NCI-H748 (cell line): ENCODE data around the gene ARGLU1.
"Not testable (repeated sequence)": the region's sequence is repeated elsewhere in the genome, so short reads cannot be mapped to it uniquely, and the experiment has no call there.

ENCODE experiments used
- DNase-seq: peaks from one replicate; lab custom pipeline; 2025; ENCODE audit not compliant: unreplicated experiment; lab: John Stamatoyannopoulos, UW

Gene ARGLU1, protein sequence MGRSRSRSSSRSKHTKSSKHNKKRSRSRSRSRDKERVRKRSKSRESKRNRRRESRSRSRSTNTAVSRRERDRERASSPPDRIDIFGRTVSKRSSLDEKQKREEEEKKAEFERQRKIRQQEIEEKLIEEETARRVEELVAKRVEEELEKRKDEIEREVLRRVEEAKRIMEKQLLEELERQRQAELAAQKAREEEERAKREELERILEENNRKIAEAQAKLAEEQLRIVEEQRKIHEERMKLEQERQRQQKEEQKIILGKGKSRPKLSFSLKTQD

DNA sequence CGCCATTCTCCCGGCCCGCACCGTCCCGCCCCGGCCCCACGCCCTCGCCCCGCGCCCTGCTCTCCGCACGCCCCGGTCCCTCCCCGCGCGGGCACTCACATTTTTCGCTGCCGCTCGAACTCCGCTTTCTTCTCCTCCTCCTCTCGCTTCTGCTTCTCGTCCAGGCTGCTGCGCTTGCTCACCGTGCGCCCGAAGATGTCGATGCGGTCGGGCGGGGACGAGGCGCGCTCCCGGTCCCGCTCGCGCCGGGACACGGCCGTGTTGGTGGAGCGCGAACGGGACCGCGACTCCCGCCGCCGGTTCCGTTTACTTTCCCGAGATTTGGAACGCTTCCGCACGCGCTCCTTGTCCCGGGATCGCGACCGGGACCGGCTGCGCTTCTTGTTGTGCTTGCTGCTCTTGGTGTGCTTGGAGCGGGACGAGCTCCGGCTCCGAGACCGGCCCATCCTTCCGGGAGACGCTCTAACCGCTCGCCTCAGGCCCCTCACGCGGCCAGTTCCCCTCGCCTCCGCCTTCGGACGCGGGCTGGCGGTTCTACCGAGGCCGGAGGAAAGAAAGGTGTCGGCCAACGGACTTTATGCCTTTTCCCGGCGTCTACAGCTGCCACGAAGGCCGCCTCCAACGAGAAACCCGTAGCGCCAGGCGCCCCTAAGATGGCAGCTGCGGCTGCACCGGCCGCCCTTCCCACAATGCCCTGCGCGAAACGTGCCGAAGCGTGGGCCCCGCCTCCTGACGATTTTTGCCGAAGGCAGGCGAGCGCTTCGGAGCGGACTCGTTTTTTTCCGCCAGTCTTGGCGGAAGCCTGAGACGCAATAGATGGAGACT lies at the start of gene ARGLU1:
Gene ARGLU1 (minus strand): TSS at position 664 of the 825 bp plus-strand sequence. CDS start 218 bp downstream, at position 446.
- DNase-seq = peak; percentile 92

DNA sequence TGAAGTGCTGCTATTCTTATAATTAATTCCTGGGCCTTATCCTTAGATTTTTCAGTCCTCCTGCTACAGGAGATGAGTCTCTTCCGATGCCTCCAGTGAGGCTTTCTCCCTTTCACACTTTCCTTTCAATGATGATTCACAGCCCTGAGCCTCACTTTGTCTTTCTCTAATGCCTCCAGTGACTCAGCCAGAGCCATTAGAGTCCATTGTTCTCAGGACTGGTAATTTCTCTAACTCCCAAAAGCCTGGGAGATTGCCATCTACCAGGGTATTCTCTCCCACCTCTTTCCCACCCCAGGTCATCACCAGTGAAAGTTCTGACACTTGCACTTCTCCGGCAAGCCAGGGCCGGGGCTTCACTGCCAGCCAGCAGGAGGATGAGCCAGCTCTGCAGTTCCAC lies 49.6 kb upstream of the ARGLU1 start:
- DNase-seq = no peak

DNA sequence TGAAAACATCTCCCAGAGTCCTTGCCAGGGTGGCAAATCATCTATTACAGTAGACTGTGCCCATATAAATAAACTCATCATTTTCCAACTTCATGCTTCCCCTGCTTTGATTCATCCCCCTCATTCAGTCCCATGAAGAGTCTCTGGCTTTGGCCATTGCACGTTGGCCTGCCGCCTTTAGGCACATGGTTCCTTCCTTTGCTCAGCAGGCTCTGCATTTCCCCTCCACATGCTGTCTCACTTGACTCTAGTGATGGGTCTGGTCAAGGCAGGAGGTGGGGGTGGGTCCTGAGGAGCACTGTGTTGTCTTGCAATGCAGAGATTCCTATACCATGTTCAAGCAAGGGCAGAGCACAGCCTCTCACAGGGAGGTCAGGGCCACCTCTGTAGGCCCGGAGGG lies 48.8 kb upstream of the ARGLU1 start:
- DNase-seq = no peak

GRCh38 chr13:106614874-106615273 lies 46.9 kb upstream of the ARGLU1 start:
- DNase-seq = no peak

DNA sequence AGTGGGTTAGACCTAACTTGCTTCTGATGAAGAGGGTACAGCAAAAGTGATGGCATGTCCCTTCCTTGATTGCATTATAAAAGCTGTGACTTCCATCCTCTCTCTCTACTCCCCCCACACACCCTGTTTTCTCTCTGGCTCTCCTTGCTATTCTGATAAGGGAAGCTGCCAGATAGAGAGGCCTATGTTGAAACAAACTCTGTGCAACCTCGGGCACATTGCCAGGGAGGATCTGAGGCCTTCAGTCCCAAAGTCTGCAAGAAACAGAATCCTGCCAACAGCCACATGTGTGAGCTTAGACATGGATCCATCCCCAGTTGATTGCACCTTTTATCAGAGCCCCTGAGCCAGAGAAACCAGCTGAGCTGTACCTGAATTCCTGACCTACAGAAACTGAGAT lies 44.8 kb upstream of the ARGLU1 start:
- no peak for DNase-seq

- DNase-seq = no peak
Measured at GRCh38 chr13:106610486-106610885, 42.5 kb upstream of the ARGLU1 start.

GRCh38 chr13:106609116-106609515 lies 41.2 kb upstream of the ARGLU1 start:
- peak; percentile 18 for DNase-seq

- no peak for DNase-seq
Measured at GRCh38 chr13:106603546-106603945, 35.6 kb upstream of the ARGLU1 start.

GRCh38 chr13:106602178-106602577 lies 34.2 kb upstream of the ARGLU1 start:
- peak; percentile 63 for DNase-seq

DNA sequence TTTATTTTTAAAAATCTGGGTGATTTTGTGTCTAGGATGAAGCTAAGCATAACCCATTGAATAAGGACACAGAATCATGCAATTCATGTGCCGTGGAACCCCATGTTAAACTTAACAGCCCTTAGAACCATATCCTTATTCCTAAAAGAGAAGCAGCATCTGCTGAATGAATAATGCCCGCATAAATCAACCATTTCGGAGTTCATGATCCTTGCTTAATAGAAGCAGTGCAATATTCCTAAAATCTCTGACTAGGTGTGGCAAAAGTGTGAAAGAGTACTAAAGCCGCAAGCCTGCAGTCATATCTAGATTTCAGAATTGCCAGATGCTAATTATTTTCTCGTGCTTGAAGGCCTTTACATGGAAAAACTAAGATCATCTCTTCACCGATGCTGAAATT lies 33.6 kb upstream of the ARGLU1 start:
- DNase-seq = no peak

- not testable (repeated sequence) for DNase-seq
Measured at GRCh38 chr13:106600798-106601135, 32.8 kb upstream of the ARGLU1 start.

- no peak for DNase-seq
Measured at GRCh38 chr13:106599875-106600797, 32.2 kb upstream of the ARGLU1 start.

- no peak for DNase-seq
Measured at GRCh38 chr13:106597749-106598395, 29.9 kb upstream of the ARGLU1 start.

DNA sequence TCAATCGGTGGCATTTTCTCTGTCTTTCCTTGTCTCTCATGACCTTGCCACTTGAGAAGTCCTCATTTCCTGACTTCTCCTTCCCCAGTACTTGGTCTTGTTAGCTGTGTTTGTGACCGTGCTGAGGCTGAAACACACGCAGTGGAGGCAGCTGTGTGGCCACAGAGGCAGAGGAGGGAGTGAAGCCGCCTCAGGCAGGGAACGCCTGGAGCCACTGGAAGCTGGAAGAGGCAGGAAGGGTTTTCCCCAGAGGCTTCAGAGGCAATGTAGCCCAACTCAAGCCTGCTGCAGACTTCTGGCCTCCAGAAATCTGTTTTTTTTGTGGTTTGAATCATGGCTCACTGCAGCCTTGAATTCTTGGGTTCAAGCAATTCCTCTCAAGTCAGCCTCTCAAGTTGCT lies 29.2 kb upstream of the ARGLU1 start:
- no peak for DNase-seq

DNA sequence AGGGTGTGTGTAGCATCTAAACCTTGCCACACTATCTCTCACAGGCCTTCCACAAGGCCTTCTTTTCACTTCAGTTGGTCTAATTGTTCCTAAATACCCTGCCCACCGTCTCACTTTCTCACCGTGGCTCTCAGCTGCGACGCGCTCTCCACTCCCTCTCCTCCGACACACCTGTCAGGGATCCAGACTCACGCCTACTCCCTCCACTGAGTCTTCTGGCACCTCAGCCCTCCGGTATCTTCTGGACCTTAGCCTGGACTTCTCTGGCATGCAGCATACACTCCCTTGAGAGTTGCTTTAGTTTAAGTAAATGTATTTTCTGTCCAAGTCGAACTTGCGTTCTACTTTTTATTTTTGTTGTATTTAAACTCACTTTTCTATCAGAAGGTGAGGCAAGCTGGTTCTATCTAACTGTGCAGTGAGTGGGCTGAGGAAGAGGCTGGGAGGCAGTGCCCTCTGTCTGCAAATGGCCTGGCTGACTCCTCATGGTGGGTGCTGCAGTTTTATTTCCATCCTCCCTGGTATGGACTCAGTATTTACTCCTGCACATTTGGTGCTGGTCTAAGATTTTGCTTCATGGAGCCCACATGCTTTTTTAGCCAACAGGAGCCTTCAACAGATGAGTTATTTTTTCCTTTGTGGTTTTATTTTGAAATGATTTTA lies 28.5 kb upstream of the ARGLU1 start:
- DNase-seq = no peak

- no peak for DNase-seq
Measured at GRCh38 chr13:106595625-106596024, 27.7 kb upstream of the ARGLU1 start.

- DNase-seq = no peak
Measured at GRCh38 chr13:106594980-106595379, 27.0 kb upstream of the ARGLU1 start.

DNA sequence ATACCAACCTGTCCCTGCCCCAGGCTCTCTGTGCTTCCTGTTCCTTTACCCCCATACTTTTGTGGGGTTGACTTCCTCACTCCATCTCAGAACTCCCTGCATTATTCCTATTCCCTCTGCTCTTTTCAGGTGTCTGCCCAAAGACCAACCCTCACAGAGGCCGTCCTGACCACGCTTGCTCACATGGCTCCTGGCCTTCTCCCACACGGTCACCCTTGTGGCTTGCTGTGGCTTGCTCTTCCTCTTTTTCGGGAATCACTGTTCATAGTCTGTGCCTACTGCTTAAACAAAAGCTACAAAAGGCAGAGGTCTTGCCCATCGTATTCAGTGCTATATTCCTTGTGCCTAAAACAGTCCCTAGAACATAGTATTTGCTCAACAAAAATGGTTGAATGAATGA lies 25.2 kb upstream of the ARGLU1 start:
- no peak for DNase-seq

DNA sequence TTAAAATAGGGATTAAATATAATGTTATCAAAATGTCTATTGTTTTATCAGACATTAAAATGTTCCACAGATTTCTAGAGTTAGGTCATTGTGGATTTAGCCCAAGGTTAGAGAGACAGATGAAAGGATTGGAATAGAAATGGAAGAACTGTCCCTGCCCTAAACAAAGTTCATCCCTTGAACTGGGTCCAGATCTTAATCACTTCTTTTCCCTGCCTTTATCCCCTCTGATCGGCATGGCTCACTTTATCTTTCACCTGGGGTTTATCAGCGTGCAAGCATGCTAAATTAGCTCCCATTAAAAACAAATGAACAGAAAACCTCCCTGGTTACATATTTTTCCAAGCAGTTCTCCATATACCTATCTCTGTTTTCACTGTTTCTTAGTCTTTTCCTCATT lies 23.4 kb upstream of the ARGLU1 start:
- no peak for DNase-seq

- no peak for DNase-seq
Measured at GRCh38 chr13:106589716-106590115, 21.8 kb upstream of the ARGLU1 start.
